ENCODE data around the gene PCGF6.

PCGF6 gene

GRCh38 chr10:103254113-103254512 lies 96.8 kb downstream of the PCGF6 start:
- ChIA-PET CTCF (interaction anchor here (1.1 to 2.0 kb wide), 3 partner anchors 10 to 337 kb away, joined by 3 to 12 read pairs (median 5); no protein-coding TSS in a partner anchor), POLR2A (no interaction called here)
- no peak for TF ChIP-seq CTCF (IDR thresholded peaks at IDR 0.05; ENCODE audit: control extremely low read depth, extremely low read depth, low read depth, missing control alignments)
- DNase-seq (ENCODE audit: extremely low spot score): no peak

Data from GM10248 (cell line).